Endothelial cell of umbilical vein (primary cell): Measurements from ENCODE around the gene ZNF552. TPM values are rescaled to one million over a fixed set of nuclear protein-coding genes. Genes with fewer than 3 reads are reported as not detected.
"Not testable (repeated sequence)": the region's sequence is repeated elsewhere in the genome, so short reads cannot be mapped to it uniquely, and the experiment has no call there.

Experiments
- BruUV-seq: library from RNA; stranded (reverse); fragments of 400-500 nt; replicated peaks from 2 replicates; lab custom pipeline; 2021; lab: Mats Ljungman, UMichigan
- CTCF ChIA-PET: fragments of 300-600, 350-600 bp; sonication (Branson Sonifier 250); formaldehyde crosslinking; loops from one replicate; lab custom pipeline; 2021; ENCODE audit warnings: antibody characterized with exemption, inconsistent platforms; lab: Charles Lee
- POLR2A ChIA-PET: fragments of 300-600, 350-600 bp; sonication (Branson Sonifier 250); formaldehyde crosslinking; loops from one replicate; lab custom pipeline; 2021; ENCODE audit warnings: antibody characterized with exemption, inconsistent platforms; lab: Charles Lee
- DNase-seq: peaks from one replicate; pipeline ENCODE4 v3.0.0-alpha.2; 2011; ENCODE audit warnings: low read depth, low spot score
- FAIRE-seq: peaks from 2 replicates; lab custom pipeline; 2011; peaks lifted over from hg19 to GRCh38; lab: Jason Lieb, UNC
- H2AFZ ChIP-seq: 2 replicates; pipeline ENCODE4 v1.6.0; 2012; ENCODE audit warnings: low read depth, low read length, control low read depth, inconsistent platforms
- H3K27ac ChIP-seq: 2 replicates; pipeline ENCODE4 v1.5.1; 2011; ENCODE audit warnings: low read depth, mild to moderate bottlenecking, control low read depth, low read length, moderate library complexity; ENCODE audit not compliant: insufficient read depth
- H3K27me3 ChIP-seq, 2 experiments: 2 replicates each; pipeline versions ENCODE4 v1.6.0 to v1.6.1; 2011; ENCODE audit warnings: low read length in 2 of 2, mixed read lengths in 1 of 2; ENCODE audit not compliant: control insufficient read depth in 2 of 2, insufficient read depth in 2 of 2
- H3K36me3 ChIP-seq, 2 experiments: 2 replicates in 1 of 2; 3 replicates in 1 of 2; pipeline ENCODE4 v1.5.1; 2011; ENCODE audit warnings: low read length in 2 of 2, mild to moderate bottlenecking in 1 of 2, moderate library complexity in 1 of 2; ENCODE audit not compliant: control insufficient read depth in 2 of 2, insufficient read depth in 2 of 2; ENCODE audit errors: extremely low read depth in 1 of 2
- H3K4me1 ChIP-seq: 3 replicates; pipeline ENCODE4 v1.5.1; 2011; ENCODE audit warnings: mild to moderate bottlenecking, low read length; ENCODE audit not compliant: control insufficient read depth, insufficient read depth; ENCODE audit errors: extremely low read depth
- H3K4me2 ChIP-seq: 2 replicates; pipeline ENCODE4 v1.6.1; 2011; ENCODE audit warnings: low read length, control low read depth, mixed read lengths; ENCODE audit not compliant: insufficient read depth
- H3K4me3 ChIP-seq, 3 experiments: fragments of 200-600 bp in 1 of 3; sonication (generic), shearing (Covaris generic) in 1 of 3; replicated peaks in 1 of 3; 2 replicates each; pipeline ENCODE4 v1.5.1; 2011 to 2016; ENCODE audit warnings: control low read depth in 3 of 3, low read length in 3 of 3, mild to moderate bottlenecking in 2 of 3, inconsistent platforms in 1 of 3, low read depth in 1 of 3, moderate library complexity in 1 of 3; ENCODE audit not compliant: insufficient read depth in 1 of 3
- H3K79me2 ChIP-seq: 2 replicates; pipeline ENCODE4 v1.6.0; 2012; ENCODE audit warnings: low read length, inconsistent platforms; ENCODE audit not compliant: control insufficient read depth, insufficient read depth
- H3K9ac ChIP-seq: replicated peaks from 2 replicates; pipeline ENCODE3; 2011; ENCODE audit warnings: low read length, control low read depth; ENCODE audit not compliant: insufficient read depth; ENCODE audit errors: extremely low read depth
- H3K9me1 ChIP-seq: replicated peaks from 3 replicates; pipeline ENCODE4 v1.6.0; 2011; ENCODE audit warnings: mild to moderate bottlenecking, low read length; ENCODE audit not compliant: control insufficient read depth, insufficient read depth; ENCODE audit errors: extremely low read depth
- H3K9me3 ChIP-seq: replicated peaks from 2 replicates; pipeline ENCODE4 v1.5.1; 2012; ENCODE audit warnings: low read length, inconsistent platforms; ENCODE audit not compliant: control insufficient read depth, insufficient read depth
- H4K20me1 ChIP-seq: replicated peaks from 2 replicates; pipeline ENCODE3; 2011; ENCODE audit warnings: mild to moderate bottlenecking, low read length; ENCODE audit not compliant: control insufficient read depth, insufficient read depth; ENCODE audit errors: extremely low read depth
- CTCF ChIP-seq, 2 donors: IDR thresholded peaks; 1 replicate in 1 of 2; 2 replicates in 1 of 2; pipeline ENCODE4 v1.5.1; 2011; ENCODE audit warnings: low read length in 2 of 2, mild to moderate bottlenecking in 2 of 2, moderate library complexity in 2 of 2, control low read depth in 1 of 2, inconsistent platforms in 1 of 2, low read depth in 1 of 2; ENCODE audit not compliant: insufficient read depth in 1 of 2; ENCODE audit errors: extremely low read depth in 1 of 2
- EZH2 ChIP-seq: IDR thresholded peaks from 2 replicates; pipeline ENCODE4 v1.6.1; 2012; ENCODE audit warnings: borderline replicate concordance, low read depth, mild to moderate bottlenecking, moderate library complexity, low read length, inconsistent platforms; ENCODE audit not compliant: severe bottlenecking
- FOS ChIP-seq: IDR thresholded peaks from 2 replicates; pipeline ENCODE4 v1.6.1; 2011; ENCODE audit warnings: mild to moderate bottlenecking, low read length, moderate library complexity, borderline replicate concordance; ENCODE audit not compliant: insufficient read depth
- GATA2 ChIP-seq: IDR thresholded peaks from 2 replicates; pipeline ENCODE4 v1.7.0; 2011; ENCODE audit warnings: low read depth, mild to moderate bottlenecking, moderate library complexity, mixed read lengths, low read length; ENCODE audit not compliant: insufficient read length, insufficient read depth
- JUN ChIP-seq: IDR thresholded peaks from 2 replicates; pipeline ENCODE4 v1.6.1; 2011; ENCODE audit warnings: borderline replicate concordance, low read depth; ENCODE audit not compliant: insufficient read length, insufficient read depth
- MAX ChIP-seq: IDR thresholded peaks from 2 replicates; pipeline ENCODE4 v1.6.1; 2011; ENCODE audit not compliant: insufficient read depth, insufficient read length
- MYC ChIP-seq: IDR thresholded peaks from one replicate; pipeline ENCODE4 v1.6.1; 2011; ENCODE audit warnings: mild to moderate bottlenecking, low read depth, low read length
- POLR2A ChIP-seq: IDR thresholded peaks from 2 replicates; pipeline ENCODE4 v1.6.1; 2012; ENCODE audit warnings: low read depth, mild to moderate bottlenecking, control low read depth, low read length
- POLR2AphosphoS5 ChIP-seq: IDR thresholded peaks from 2 replicates; pipeline ENCODE4 v1.6.1; 2012; ENCODE audit warnings: low read depth, mild to moderate bottlenecking, control low read depth, low read length, moderate library complexity; ENCODE audit not compliant: insufficient read depth
- dilution Hi-C: fragments of 300-500 bp; cut with MboI; formaldehyde crosslinking; loops from one replicate; pipeline ENCODE4 v1.15.0; 2019; ENCODE audit warnings: low sequenced_read_pairs; ENCODE audit not compliant: extremely low pct_ligation_motif_present
- intact Hi-C: fragments of 100-400 bp; cut with micrococcal nuclease; formaldehyde crosslinking; loops from one replicate; pipeline ENCODE4 v1.10.0; 2022
- polyA plus RNA-seq, 4 experiments: library from polyadenylated mRNA; depleted of rRNA in 3 of 4; stranded (reverse) in 3 of 4; unstranded in 1 of 4; fragments of >200 nt; gene quantifications; 2 replicates each; pipeline versions ENCODE4 v1.2.1 to v1.2.3, GENCODE V29; 2011 to 2012; ENCODE audit warnings: missing spikeins in 1 of 4
- total RNA-seq: library from RNA; stranded (reverse); gene quantifications from 2 replicates; pipeline ENCODE4 v1.2.3, GENCODE V29; 2021

The ZNF552 gene
- total and polyA plus RNA-seq, 2 donors (not counting 3 experiments of a cell fraction or from before 2014, with no cell fraction given) = 3.0 to 6.1 TPM

GRCh38 chr19:57800696-57801095, 14.0 kb downstream of the ZNF552 start:
- CTCF ChIA-PET = interaction anchor here (1.5 kb wide), 1 partner anchor 12 kb away, joined by 4 read pairs; no protein-coding TSS in a partner anchor
- TF ChIP-seq MYC = no peak
- no peak for TF ChIP-seq POLR2A
- no peak for TF ChIP-seq MAX
- no peak for TF ChIP-seq GATA2
- no peak for TF ChIP-seq FOS
- no peak for TF ChIP-seq EZH2
- no peak for TF ChIP-seq CTCF (IDR thresholded peaks at IDR 0.05; ENCODE audit: extremely low read depth in 1 of 2, insufficient read depth in 1 of 2, low read depth in 1 of 2, low read length in 2 of 2)
- no peak for TF ChIP-seq POLR2AphosphoS5
- TF ChIP-seq JUN = no peak
- no peak for DNase-seq
- no TSS peak for BruUV-seq
- no peaks in the 10 kb centered on the region for H3K27me3 ChIP-seq
- H3K79me2 ChIP-seq = no peaks in the 10 kb centered on the region
- no peak overlapping the region for H2AFZ ChIP-seq
- H3K9ac ChIP-seq = no peak overlapping the region
- no peaks in the 10 kb centered on the region for H4K20me1 ChIP-seq
- FAIRE-seq = no peak
- intact Hi-C loops = no loop called here
- no peaks in the 10 kb centered on the region for H3K9me3 ChIP-seq
- no peaks in the 10 kb centered on the region for H3K9me1 ChIP-seq
- peaks cover 0 to 2% of the 10 kb centered on the region in 2 experiments for H3K36me3 ChIP-seq
- dilution Hi-C loops = no loop called here
- H3K27ac ChIP-seq = no peak overlapping the region
- H3K4me2 ChIP-seq = no peak overlapping the region
- POLR2A ChIA-PET = interaction anchor here (0.5 kb wide), 1 partner anchor 16 kb away, joined by 7 read pairs; no protein-coding TSS in a partner anchor
- no peak overlapping the region for H3K4me3 ChIP-seq
- peaks cover 25% of the 10 kb centered on the region for H3K4me1 ChIP-seq

GRCh38 chr19:57796580-57796979, 18.1 kb downstream of the ZNF552 start:
- H3K4me2 ChIP-seq, DNase-seq, H3K4me3 ChIP-seq, dilution Hi-C loops, BruUV-seq, H3K9ac ChIP-seq, H3K27me3 ChIP-seq, H3K4me1 ChIP-seq, H3K27ac ChIP-seq, H3K79me2 ChIP-seq, H3K36me3 ChIP-seq, CTCF ChIA-PET, H4K20me1 ChIP-seq, FAIRE-seq, H3K9me1 ChIP-seq, H2AFZ ChIP-seq, intact Hi-C loops, POLR2A ChIA-PET, H3K9me3 ChIP-seq: not testable (repeated sequence)
